T-helper 22 cell (primary cell): Measurements from ENCODE around the gene IFFO2.

Source experiments
- DNase-seq: peaks from one replicate; pipeline ENCODE4 v3.0.0-alpha.2; 2020; ENCODE audit warnings: low read depth

IFFO2 gene

DNA sequence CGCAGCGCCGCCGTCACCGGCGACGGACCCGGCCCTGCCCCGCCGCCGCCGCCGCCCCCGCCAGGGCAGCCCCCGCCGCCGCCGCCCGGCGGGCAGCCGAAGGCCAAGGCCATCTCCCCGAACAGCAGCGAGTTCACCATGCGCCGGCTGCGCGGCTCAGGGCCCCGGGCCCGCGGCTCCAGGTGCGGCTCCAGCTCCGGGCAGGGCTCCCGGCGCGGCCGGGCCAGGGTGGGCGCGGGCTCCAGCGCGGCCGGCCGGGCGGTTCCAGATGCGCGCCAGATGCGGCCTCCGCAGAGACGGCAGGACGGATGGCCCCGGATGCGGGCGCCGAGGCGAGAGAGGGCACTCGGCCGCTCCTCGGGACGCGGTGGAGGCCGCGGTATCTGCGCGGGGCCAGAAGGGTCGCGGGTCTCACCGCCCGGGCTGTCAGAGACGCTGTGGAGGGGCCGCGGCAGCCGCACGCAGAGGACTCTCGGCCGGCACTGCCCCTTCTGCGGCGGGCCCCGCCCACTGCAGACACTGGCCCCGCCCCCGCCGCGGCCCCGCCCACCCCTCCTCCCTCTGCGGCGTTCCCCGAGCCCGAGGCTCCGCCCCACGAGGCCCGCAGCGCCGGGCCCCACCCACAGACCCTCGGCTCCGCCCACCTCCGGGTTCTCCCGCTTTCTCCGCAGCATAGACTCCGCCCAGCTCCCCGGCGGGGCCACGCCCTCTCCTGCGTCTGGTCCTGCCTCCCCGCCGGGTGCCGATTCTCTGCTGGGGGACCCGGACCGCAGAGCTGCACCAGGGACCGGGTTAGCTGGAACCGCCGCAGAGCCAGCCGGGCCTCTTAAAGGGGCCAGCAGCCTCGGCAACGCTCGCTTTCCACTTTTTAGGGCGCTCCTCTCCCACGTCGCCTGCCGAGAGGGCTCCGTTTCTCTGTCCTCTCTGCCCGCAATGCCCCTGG lies at the start of gene IFFO2:
Gene IFFO2 (minus strand): TSS at position 484 of the 943 bp plus-strand sequence. CDS start 344 bp downstream, at position 140.
- DNase-seq = peak; percentile 96

DNA sequence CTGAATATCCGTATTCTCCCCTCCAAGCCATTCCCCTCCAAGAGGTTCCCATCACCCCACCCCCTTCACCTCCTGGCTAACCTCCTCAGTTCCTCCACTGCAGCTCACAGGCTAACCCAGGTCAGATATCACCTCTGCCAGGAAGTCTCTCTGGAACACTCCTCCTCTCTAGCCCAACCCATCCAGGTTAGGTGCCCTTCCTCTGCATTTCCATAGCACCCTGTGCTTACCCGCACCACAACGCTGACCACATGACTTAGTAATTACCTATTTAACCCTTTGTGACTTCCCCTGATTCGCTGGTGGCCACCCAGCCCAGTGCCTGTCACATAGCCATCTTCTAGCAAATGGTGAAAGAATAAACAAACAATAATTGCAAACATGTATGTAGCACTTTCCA lies 49.5 kb upstream of the IFFO2 start:
- no peak for DNase-seq

DNA sequence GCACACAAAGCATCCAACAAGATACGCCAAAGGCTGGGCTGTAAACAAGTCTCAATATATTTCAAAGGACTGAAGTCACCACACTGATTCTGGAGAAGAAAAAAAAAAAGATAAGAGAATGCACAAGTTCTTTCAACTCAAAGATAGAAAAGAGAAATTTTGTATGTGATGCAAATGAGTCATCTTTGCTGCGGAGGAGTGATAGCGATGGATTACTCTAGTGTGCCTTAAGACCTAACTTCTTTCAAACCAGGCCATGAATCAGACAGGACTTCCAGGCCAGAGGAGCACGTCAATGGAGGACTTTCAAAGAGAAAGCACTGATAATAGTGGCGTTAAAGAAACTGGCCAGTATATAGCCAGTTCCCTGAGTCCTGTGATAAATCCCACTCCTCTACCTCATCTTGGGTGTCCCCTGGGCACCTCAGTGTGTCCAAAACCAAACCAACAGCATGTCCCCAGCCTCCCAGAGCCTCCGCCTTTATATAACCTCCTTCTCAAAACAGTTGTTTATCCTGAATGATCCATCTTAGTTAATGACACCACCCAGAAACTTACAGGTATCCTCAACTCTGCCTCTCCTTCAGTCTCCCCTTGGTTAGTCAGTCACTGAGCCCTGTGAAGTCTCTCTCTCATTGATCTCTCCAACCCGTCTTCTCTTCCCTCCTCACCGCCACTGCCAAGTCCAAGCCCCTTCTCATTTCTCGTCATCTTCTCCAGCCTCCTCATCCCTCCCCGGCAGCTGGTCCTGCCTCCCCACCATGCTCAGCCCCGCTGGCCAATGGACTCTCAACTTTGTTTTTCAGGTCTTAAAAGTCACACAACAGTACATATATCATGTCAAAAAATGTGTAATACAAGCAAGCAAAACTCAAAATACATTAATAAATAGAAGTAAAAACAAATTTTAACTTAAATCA lies 47.2 kb upstream of the IFFO2 start:
- no peak for DNase-seq

DNA sequence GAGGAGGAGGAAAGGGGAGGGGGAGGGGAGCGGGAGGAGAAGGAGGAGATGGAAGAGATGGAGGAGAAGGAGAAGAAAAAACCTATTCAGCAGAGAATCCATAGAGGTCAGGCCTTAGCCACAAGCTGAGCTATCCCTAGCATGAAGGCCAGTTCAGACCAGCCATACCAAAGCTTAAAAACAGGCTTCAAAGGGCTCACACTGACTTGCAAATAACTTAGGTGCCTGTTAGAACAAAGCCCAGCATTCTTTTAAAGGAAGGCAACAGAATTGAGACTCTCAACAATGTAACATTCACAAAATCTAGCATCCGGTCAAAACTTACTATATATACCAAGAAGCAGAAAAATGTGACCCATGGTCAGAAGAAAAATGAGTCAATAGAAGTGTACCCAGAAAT lies 43.6 kb upstream of the IFFO2 start:
- DNase-seq = no peak

DNA sequence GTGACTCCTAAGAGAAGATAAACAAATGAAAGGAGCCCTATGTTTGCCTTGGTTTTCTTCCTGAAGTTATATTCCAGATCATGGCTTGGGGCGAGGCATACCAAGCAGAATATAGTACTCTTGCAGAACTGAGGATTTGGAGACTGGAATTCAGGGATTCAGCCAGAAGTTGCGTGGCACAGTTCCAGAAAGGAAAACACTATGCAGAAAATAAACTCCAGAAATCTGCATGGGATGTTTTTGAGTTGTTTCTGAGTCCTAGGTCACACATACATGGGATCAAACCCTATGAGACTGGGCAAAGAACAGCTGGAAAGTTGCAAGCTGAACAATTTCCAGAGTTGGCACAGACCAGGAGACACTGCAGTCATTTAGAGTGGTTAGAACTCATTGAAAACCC lies 42.9 kb upstream of the IFFO2 start:
- no peak for DNase-seq

DNA sequence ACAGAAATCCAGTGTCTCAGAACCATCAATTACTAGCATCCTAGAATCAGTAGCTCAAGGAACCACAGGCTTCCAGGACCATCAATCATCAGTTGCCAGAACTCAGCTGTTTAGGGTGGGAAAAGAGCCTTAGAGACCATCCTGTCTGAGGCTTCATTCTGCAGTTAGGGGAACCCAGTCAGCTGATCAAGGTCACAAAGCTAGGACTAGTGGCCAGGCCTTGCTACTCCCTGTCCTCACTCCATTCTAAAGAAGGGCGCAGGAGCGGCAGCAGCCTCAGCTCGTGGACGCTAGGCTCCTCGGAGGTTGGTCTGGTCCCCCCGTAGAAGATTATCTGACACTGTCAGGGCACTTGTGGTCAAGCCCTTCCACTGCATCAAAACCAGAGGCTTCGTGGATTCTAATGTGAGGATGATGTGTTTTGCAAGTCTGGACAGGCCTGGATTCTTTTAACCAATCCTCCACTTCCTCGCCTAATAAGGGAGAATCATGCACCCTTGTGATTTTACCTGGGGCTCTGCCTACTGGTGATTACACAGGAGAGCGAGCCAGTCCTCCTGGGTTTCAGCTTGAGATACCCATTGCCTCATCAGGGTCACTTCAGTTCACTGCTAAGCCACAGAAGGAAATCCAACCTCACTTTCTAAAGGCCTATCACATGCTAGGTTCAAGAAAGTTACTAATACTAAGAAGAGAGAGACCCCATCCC lies 41.7 kb upstream of the IFFO2 start:
- no peak for DNase-seq

DNA sequence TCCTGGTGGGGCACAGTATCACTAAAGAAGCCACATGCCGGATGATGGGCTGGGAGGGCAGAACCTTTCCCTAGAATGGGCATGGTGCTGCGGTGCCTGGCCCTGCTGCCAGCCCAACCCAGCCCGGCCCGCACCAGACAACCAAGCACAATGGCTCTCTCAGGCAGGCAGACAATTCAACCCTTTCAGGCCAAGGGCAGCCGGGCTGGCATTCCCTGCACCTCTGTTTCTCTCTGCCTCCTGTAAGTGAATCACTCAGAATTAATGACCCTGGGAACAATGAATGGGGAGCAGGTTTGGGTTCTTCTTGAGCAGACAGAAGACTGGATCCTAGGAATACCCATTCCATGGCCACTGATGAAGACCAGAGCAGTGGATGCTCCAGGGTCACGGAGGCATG lies 41.0 kb upstream of the IFFO2 start:
- DNase-seq = no peak

DNA sequence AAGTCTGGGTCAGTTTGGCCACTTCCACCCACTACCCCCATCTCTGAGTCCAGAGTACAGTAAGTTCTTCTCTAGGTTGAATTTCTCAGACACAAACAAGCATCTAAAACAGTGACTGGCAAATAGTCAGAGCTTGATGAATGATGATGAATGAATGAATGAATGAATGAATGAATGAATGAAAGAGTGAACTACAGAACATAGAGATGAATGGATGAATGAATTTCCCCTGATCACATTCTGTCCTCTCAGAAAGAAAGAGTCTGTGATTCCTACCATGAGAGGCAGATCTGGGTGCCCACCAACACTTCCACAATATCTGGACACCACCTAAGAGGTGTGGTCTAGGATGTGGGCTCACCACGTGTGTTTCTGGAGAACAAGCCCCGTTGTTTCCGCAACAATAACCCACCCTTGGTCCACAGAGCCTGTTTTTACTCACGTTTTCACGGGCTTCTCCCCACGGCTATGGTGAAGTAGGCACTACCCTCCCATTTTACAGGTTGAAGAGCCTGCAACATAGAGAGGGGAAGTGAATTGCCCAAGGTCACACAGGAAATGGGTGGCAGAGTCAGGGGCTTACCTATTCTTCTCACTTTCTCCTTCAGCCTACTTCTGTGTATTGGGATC lies 40.2 kb upstream of the IFFO2 start:
- no peak for DNase-seq

DNA sequence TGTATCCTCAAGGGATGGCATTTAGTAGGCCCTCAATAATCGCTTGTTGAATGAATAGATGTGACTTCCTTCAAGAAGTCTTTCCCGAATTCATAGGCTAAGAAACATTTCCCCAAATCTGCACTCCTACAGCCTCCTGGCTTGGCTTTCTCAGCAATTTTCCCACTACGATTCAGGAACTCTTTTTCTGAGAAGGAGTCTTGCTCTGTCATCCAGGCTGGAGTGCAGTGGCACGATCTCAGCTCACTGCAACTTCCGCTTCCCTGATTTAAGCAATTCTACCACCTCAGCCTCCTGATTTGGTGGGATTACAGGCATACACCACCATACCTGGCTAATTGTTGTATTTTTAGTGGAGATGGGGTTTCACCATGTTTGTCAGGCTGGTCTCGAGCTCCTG lies 37.9 kb upstream of the IFFO2 start:
- no peak for DNase-seq

DNA sequence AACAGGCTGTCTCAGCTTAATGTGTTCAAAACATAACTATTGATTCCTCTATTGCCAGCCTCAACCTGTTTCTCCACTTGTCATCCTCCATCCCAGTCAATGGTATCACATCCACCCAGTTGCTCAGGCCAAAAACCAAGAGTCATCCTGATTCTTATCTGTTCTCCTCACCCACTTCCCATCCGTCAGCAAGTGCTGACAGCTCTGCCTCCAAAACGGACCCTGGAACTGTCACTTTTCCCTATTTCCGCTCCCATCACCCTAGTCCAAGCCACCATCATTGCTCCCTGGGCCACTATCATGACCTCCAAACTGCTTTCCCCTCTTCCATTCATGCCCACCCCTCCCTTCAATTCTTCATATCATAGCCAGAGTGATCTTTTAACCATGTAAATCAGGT lies 36.2 kb upstream of the IFFO2 start:
- no peak for DNase-seq

DNA sequence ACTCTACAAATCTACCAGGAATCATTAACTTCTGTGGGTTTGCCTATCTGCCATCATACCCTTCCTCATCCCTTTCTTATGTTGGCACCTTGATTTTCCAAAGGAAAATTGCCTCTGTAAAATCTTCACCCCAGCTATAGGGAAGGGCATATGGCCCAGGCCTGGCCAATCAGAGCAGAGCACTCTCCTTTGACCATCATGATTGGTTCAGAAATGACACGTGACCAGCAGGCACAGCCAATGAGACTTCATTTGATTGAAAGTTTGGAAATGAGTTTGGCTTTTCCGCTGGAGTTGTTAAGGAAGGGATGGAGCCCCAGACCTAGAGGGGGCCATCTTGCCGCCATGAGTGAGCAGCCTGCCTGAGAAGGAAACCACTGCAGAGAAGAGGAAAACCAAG lies 35.1 kb upstream of the IFFO2 start:
- no peak for DNase-seq

DNA sequence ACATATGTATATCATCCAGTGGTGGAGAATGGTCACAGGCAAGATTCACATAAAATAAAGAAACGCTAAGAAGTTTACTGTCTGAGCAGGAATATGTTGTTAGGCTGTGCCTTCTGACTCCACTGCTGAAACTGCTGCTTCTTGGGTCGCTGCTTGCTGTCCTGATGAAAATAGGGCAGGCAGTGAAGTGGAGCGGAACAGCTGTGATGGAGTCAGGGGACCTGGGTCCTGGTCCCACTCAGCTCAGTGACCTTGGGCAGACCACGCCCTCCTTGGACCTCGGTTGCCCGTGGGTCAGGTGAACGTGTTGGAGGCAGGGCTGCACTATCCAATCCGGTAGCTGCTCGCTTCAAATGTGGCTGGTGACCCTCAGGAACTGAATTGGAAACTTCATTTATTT lies 33.4 kb upstream of the IFFO2 start:
- no peak for DNase-seq

DNA sequence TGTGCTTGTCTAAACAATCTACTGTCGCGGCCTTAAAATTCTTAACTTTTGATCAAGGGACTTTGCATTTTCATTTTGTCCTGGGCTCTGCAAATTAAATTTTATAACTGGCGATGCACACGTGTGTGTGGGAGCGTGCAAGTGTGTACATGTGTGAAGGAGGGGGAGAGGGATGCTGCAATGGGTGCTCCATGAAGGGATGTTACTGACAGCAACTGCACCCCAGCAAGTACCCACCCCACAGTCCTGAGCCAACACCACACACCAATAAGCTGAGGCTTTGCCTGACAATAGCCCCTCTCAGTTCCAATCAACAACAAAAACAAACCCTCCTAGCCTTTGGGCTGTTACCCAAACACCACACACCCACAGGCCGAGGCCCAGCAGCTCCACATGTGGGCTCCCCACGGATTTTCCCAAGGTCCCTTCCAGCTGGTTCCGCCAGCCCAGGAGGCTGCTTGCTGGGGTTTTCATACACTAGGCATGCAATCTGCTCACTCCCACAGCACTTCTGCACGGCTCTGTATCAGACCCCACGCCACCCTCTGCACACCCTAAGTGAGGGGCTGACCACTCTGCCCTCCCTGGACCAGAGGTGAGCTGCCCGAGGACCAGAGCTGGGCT lies 32.8 kb upstream of the IFFO2 start:
- no peak for DNase-seq

DNA sequence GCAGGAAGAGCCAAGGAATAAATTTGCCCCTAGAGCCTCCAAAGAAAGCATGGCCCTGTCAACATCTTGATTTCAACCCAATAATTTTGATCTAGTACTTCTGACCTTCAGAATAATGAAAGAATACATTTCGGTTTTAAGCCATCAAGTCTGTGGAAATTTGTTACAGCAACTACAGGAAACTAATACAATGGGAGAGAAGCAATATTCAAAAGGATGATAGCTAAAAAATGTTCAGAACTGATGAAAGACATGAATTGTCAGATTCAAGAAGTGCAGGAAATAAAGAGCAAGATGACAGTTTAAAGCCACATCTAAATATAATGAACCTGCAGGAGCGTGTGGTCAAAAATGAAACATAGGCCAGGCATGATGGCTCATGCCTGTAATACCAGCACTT lies 24.8 kb upstream of the IFFO2 start:
- no peak for DNase-seq

DNA sequence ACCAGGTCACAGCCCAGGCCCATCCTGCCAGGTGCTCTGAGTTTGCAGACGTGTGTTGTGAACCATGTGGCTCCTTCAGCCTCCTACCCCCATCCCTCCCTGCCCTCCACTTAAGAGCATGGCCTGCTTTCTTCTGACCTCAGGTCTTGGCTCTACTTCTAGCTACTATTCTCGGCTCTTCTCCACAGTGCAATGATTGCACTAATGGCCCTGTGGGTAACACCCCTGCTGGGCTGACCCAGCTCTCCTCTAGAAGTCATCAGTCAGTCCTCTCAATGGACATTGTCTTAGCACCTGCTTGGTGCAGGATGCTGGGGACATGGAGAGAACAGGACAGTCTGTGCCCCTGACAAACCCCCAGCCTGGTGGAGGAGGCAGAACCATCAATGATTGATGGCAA lies 22.2 kb upstream of the IFFO2 start:
- no peak for DNase-seq

DNA sequence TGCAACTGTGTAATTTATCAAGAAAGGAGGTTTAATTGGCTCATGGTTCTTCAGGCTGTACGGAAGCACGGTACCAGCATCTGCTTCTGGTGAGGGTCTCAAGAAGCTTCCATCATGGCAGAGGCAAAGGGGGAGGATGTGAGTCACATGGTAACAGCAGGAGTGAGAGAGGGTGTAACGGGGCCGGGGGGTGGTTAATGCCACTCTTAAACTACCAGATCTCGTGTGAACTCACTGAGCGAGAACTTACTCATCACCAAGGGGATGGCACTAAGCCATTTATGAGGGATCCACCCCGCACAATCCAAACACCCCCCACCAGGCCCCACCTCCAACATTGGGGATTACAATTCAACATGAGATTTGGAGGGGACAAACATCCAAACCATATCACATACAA lies 21.0 kb upstream of the IFFO2 start:
- no peak for DNase-seq

DNA sequence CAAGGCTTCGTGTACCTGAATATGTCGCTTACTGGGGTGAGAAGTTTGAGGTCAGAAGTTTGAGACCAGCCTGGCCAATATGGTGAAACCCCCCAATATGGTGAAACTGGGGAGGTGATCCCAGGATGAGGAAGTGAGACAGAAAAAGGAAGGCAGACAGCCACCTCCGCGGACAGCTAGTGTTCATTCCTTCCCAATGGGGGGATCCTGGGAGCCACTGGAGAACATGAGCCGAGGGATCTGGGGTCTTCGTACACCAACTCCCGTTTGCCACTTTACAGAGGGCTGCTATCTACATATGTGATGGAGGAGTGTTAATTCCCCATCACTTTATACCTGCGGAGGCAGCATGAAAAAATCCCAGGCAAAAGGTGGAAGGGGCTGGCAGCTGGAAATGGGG lies 19.6 kb upstream of the IFFO2 start:
- no peak for DNase-seq

DNA sequence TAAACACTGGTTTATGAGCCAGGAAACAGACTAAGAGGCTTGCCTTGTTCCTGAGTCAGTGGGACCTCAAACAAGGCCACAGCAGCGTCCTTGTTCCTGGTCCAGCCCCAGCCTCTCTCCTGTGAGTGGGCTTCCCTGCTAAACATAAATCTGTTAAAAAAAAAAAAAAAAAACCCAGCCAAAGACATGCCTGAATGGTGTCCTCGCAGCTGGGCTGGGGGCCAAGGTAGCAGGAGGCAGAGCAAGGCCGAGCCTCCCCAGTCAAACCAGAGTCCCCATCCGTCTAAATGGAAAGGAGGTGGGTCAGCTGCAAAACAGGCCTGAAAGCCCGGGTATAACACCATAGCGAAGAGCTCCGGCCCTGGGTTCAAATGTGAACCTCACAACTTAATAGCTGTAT lies 18.1 kb upstream of the IFFO2 start:
- DNase-seq = no peak

DNA sequence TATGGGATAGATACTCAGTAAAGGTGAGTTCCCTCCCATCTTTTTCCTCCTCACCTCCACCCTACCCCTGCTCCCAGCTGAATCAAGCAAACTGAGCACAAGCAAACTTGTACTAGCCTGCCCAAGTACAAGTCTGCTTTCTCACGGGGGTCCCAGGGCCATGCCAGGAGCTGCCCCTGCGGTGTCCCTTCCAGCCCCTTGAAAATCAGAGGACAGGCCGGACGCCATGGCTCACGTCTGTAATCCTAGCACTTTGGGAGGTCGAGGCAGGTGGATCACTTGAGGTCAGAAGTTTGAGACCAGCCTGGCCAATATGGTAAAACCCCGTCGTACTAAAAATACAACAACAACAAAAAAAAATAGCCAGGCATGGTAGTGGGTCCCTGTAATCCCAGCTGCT lies 17.5 kb upstream of the IFFO2 start:
- DNase-seq = no peak

DNA sequence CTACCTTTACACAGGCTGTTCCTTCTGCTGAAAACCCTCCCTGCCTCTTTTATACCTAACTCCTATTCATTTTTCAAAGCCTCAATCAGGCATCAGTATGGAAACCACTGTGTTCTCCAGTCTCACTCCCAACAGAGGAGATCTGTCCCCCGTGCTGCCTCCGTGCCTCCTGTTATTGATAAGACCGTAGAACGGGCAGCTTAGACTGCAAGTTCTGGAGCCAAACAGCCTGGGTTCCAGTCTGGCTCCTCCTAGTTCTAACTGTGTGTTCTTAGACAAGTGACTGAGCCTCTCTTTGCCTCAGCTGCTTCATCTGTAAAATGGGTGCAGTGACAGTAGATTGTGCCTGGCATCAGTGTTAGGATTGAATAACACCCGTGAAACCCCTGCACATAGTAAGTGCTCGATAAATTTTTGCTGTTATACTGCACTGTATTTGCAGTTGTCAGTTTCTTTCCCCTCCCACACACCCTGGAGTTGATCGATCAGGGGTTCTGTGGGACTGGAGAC lies 17.0 kb upstream of the IFFO2 start:
- no peak for DNase-seq

DNA sequence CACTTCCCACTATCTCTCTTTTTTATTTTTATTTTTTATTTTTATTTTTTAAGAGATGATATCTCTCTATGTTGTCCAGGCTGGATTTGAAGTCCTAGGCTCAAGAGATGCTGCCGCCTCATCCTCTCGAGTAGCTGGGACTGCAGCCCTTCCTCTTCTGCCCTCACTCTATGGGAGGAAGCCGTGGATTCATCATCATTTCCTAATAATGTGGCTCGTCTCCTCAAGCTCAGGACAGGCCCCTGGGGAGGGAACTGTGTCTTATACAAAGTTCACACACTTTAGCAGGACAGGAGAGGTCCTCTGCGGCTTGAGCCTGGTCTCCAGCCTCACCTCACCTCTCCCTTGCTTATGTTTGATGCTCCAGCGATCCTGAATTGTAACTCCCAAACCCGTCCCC lies 16.5 kb upstream of the IFFO2 start:
- no peak for DNase-seq
